H1 (cell line): ENCODE measurements around the gene TMEM127. TPM values are rescaled to one million over a fixed set of nuclear protein-coding genes. Genes with fewer than 3 reads are reported as not detected.

Source experiments
- CTCF ChIA-PET: fragments of 300-600 bp; sonication (Branson Sonifier 250); formaldehyde crosslinking; loops from one replicate; lab custom pipeline; 2021; ENCODE audit not compliant: partially characterized antibody; lab: Charles Lee
- POLR2A ChIA-PET: fragments of 300-600 bp; sonication (Branson Sonifier 250); formaldehyde crosslinking; loops from one replicate; lab custom pipeline; 2021; ENCODE audit warnings: inconsistent platforms; ENCODE audit not compliant: partially characterized antibody; lab: Charles Lee
- DNase-seq, 2 experiments: peaks; one replicate each; pipeline versions ENCODE4 v3.0.0 to v3.0.0-alpha.2; 2010 to 2022; ENCODE audit warnings: low spot score in 2 of 2, low read depth in 1 of 2, mixed read lengths in 1 of 2
- FAIRE-seq: peaks from 2 replicates; lab custom pipeline; 2011; peaks lifted over from hg19 to GRCh38; lab: Jason Lieb, UNC
- H2AFZ ChIP-seq: 2 replicates; pipeline ENCODE4 v1.8.1; 2012; ENCODE audit warnings: low read length, inconsistent platforms
- H2AK5ac ChIP-seq: 2 replicates; pipeline ENCODE4 v1.6.1; 2013; ENCODE audit warnings: low read depth, low read length
- H2BK120ac ChIP-seq: replicated peaks from 2 replicates; pipeline ENCODE3; 2013; ENCODE audit warnings: low read depth, low read length, inconsistent platforms
- H2BK12ac ChIP-seq: 2 replicates; pipeline ENCODE4 v1.6.1; 2013; ENCODE audit warnings: low read depth, low read length
- H2BK15ac ChIP-seq: 2 replicates; pipeline ENCODE4 v1.6.1; 2013; ENCODE audit warnings: low read length
- H2BK20ac ChIP-seq: 2 replicates; pipeline ENCODE4 v1.6.1; 2013; ENCODE audit warnings: low read length
- H2BK5ac ChIP-seq: 2 replicates; pipeline ENCODE4 v1.6.1; 2013; ENCODE audit warnings: low read depth, low read length
- H3K14ac ChIP-seq: 2 replicates; pipeline ENCODE4 v1.6.1; 2013; ENCODE audit warnings: inconsistent platforms; ENCODE audit not compliant: insufficient read length
- H3K18ac ChIP-seq: 2 replicates; pipeline ENCODE4 v1.6.1; 2013; ENCODE audit warnings: low read length; ENCODE audit errors: extremely low read depth
- H3K23ac ChIP-seq: 2 replicates; pipeline ENCODE4 v1.6.1; 2013; ENCODE audit warnings: inconsistent platforms; ENCODE audit not compliant: insufficient read length
- H3K23me2 ChIP-seq: 2 replicates; pipeline ENCODE4 v1.6.1; 2013; ENCODE audit warnings: low read depth, low read length
- H3K27ac ChIP-seq: 2 replicates; pipeline ENCODE4 v1.6.1; 2011; ENCODE audit warnings: low read depth, low read length, inconsistent platforms
- H3K27me3 ChIP-seq, 4 experiments: replicated peaks in 1 of 4; 1 replicate in 1 of 4; 2 replicates in 3 of 4; pipeline versions ENCODE4 v1.6.1 to v1.8.1; 2011 to 2013; ENCODE audit warnings: low read length in 3 of 4, mild to moderate bottlenecking in 3 of 4, inconsistent platforms in 2 of 4, mixed read lengths in 2 of 4, moderate library complexity in 1 of 4; ENCODE audit not compliant: control insufficient read depth in 3 of 4, insufficient read depth in 3 of 4; ENCODE audit errors: extremely low read depth in 1 of 4
- H3K36me3 ChIP-seq, 4 experiments: 2 replicates each; pipeline versions ENCODE4 v1.6.1 to v1.8.1; 2011 to 2013; ENCODE audit warnings: mild to moderate bottlenecking in 4 of 4, low read length in 3 of 4, moderate library complexity in 2 of 4, control low read depth in 1 of 4, inconsistent platforms in 1 of 4; ENCODE audit not compliant: insufficient read depth in 4 of 4, control insufficient read depth in 2 of 4
- H3K4ac ChIP-seq: replicated peaks from 2 replicates; pipeline ENCODE3; 2013; ENCODE audit warnings: low read length, low read depth, mixed read lengths, inconsistent platforms; ENCODE audit not compliant: insufficient read length
- H3K4me1 ChIP-seq, 4 experiments: replicated peaks in 1 of 4; 1 replicate in 1 of 4; 2 replicates in 3 of 4; pipeline versions ENCODE4 v1.6.1 to v1.8.1; 2011 to 2013; ENCODE audit warnings: low read length in 3 of 4, inconsistent platforms in 2 of 4, mixed read lengths in 1 of 4; ENCODE audit not compliant: insufficient read depth in 4 of 4, control insufficient read depth in 3 of 4
- H3K4me2 ChIP-seq, 2 experiments: 2 replicates each; pipeline versions ENCODE4 v1.6.1 to v1.8.1; 2011 to 2013; ENCODE audit warnings: low read depth in 2 of 2, low read length in 2 of 2, control low read depth in 1 of 2, inconsistent platforms in 1 of 2, mild to moderate bottlenecking in 1 of 2; ENCODE audit not compliant: insufficient read depth in 1 of 2
- H3K4me3 ChIP-seq, 4 experiments: fragments of 200-600, 300-600 bp in 1 of 4; sonication (generic), shearing (Covaris generic), sonication (Bioruptor Twin) in 1 of 4; 2 replicates each; pipeline versions ENCODE4 v1.5.1 to v1.8.1; 2011 to 2016; ENCODE audit warnings: low read length in 4 of 4, low read depth in 3 of 4, control low read depth in 2 of 4, inconsistent platforms in 2 of 4, mild to moderate bottlenecking in 2 of 4, mixed read lengths in 1 of 4, moderate library complexity in 1 of 4; ENCODE audit not compliant: insufficient read depth in 2 of 4; ENCODE audit errors: extremely low read depth in 1 of 4
- H3K56ac ChIP-seq: replicated peaks from 2 replicates; pipeline ENCODE3; 2013; ENCODE audit warnings: low read depth, mild to moderate bottlenecking, mixed read lengths, low read length, inconsistent platforms; ENCODE audit not compliant: insufficient read length
- H3K79me1 ChIP-seq: 2 replicates; pipeline ENCODE4 v1.6.1; 2013; ENCODE audit warnings: low read depth, low read length, control low read depth
- H3K79me2 ChIP-seq, 2 experiments: 2 replicates each; pipeline versions ENCODE4 v1.6.1 to v1.8.1; 2012 to 2013; ENCODE audit warnings: low read length in 2 of 2, mild to moderate bottlenecking in 2 of 2, inconsistent platforms in 1 of 2; ENCODE audit not compliant: insufficient read depth in 2 of 2, control insufficient read depth in 1 of 2
- H3K9ac ChIP-seq, 4 experiments: replicated peaks in 1 of 4; 1 replicate in 1 of 4; 2 replicates in 3 of 4; pipeline versions ENCODE4 v1.6.1 to v1.8.1; 2011 to 2013; ENCODE audit warnings: low read depth in 3 of 4, low read length in 3 of 4, control low read depth in 2 of 4, mild to moderate bottlenecking in 2 of 4, moderate library complexity in 2 of 4, inconsistent platforms in 1 of 4; ENCODE audit errors: extremely low read depth in 1 of 4
- H3K9me3 ChIP-seq, 2 experiments: 2 replicates each; pipeline versions ENCODE4 v1.6.1 to v1.8.1; 2012 to 2013; ENCODE audit warnings: mild to moderate bottlenecking in 2 of 2, moderate library complexity in 2 of 2, control low read depth in 1 of 2, inconsistent platforms in 1 of 2, low read depth in 1 of 2, low read length in 1 of 2, mixed read lengths in 1 of 2; ENCODE audit not compliant: insufficient read depth in 2 of 2
- H4K20me1 ChIP-seq, 2 experiments: replicated peaks in 1 of 2; 2 replicates each; pipeline versions ENCODE3 to v1.8.1; 2011 to 2013; ENCODE audit warnings: inconsistent platforms in 2 of 2, low read length in 2 of 2, mild to moderate bottlenecking in 1 of 2; ENCODE audit not compliant: insufficient read depth in 2 of 2, control insufficient read depth in 1 of 2
- H4K5ac ChIP-seq: 2 replicates; pipeline ENCODE4 v1.6.1; 2013; ENCODE audit warnings: low read length, low read depth, mixed read lengths, inconsistent platforms; ENCODE audit not compliant: insufficient read length
- H4K8ac ChIP-seq: 2 replicates; pipeline ENCODE4 v1.8.0; 2013; ENCODE audit warnings: mild to moderate bottlenecking, moderate library complexity, low read length, inconsistent platforms; ENCODE audit not compliant: insufficient read depth; ENCODE audit errors: extremely low read depth
- H4K91ac ChIP-seq: replicated peaks from 2 replicates; pipeline ENCODE3; 2013; ENCODE audit warnings: low read length, mixed read lengths, inconsistent platforms; ENCODE audit not compliant: insufficient read length
- BCL11A ChIP-seq, 2 experiments: IDR thresholded peaks; one replicate each; pipeline ENCODE4 v1.6.1; 2011; ENCODE audit warnings: low read depth in 2 of 2, low read length in 2 of 2, mild to moderate bottlenecking in 2 of 2
- BRCA1 ChIP-seq: IDR thresholded peaks from 2 replicates; pipeline ENCODE4 v1.6.1; 2012; ENCODE audit warnings: low read depth, low read length, improper control_type of control experiment
- CBX5 ChIP-seq: fragments of 300-800, 300-1000 bp; sonication (generic); IDR thresholded peaks from 2 replicates; pipeline ENCODE4 v1.7.1; 2016; ENCODE audit warnings: antibody characterized with exemption, low read length, low read depth
- CBX8 ChIP-seq: fragments of 300-800, 300-1000 bp; sonication (generic); IDR thresholded peaks from 2 replicates; pipeline ENCODE4 v1.7.1; 2016; ENCODE audit warnings: low read depth, low read length, borderline replicate concordance
- CREB1 ChIP-seq: IDR thresholded peaks from 2 replicates; pipeline ENCODE4 v1.6.1; 2012; ENCODE audit warnings: inconsistent platforms
- E2F6 ChIP-seq: IDR thresholded peaks from 2 replicates; pipeline ENCODE4 v1.6.1; 2012; ENCODE audit warnings: inconsistent platforms
- FOSL1 ChIP-seq: IDR thresholded peaks from 2 replicates; pipeline ENCODE4 v1.6.1; 2011; ENCODE audit warnings: mild to moderate bottlenecking, low read depth, low read length, moderate library complexity; ENCODE audit not compliant: insufficient read depth
- GABPA ChIP-seq: IDR thresholded peaks from 2 replicates; pipeline ENCODE4 v1.6.1; 2011; ENCODE audit warnings: mild to moderate bottlenecking, low read length, moderate library complexity, borderline replicate concordance; ENCODE audit not compliant: insufficient read depth
- GTF2F1 ChIP-seq: IDR thresholded peaks from 2 replicates; pipeline ENCODE4 v1.6.1; 2012; ENCODE audit warnings: low read depth, low read length, improper control_type of control experiment, borderline replicate concordance
- RBBP5 ChIP-seq: IDR thresholded peaks from 2 replicates; pipeline ENCODE4 v1.7.1; 2012; ENCODE audit warnings: low read depth, mild to moderate bottlenecking, inconsistent platforms, low read length, moderate library complexity, borderline replicate concordance
- SIX5 ChIP-seq: IDR thresholded peaks from 2 replicates; pipeline ENCODE4 v1.6.1; 2011; ENCODE audit warnings: mild to moderate bottlenecking, low read depth, low read length
- SP1 ChIP-seq: IDR thresholded peaks from 2 replicates; pipeline ENCODE4 v1.6.1; 2011; ENCODE audit warnings: low read depth, low read length
- SRF ChIP-seq: IDR thresholded peaks from 2 replicates; pipeline ENCODE4 v1.6.1; 2011; ENCODE audit warnings: mild to moderate bottlenecking, low read depth, low read length, moderate library complexity
- TBP ChIP-seq: IDR thresholded peaks from 2 replicates; pipeline ENCODE4 v1.6.1; 2011; ENCODE audit warnings: low read depth, low read length, improper control_type of control experiment
- WGBS, 2 experiments: shearing (Covaris generic) in 1 of 2; methylation state at CpG; one replicate each; pipeline versions ENCODE4 v1.1.6 to v1.1.7; 2013 to 2015; ENCODE audit warnings: low lambda C conversion rate in 2 of 2, mixed read lengths in 2 of 2, inconsistent platforms in 1 of 2, low coverage in 1 of 2, missing lambda C conversion rate in 1 of 2; ENCODE audit not compliant: insufficient replicate concordance in 2 of 2, insufficient coverage in 1 of 2, insufficient read length in 1 of 2; ENCODE audit errors: extremely low coverage in 1 of 2, missing lambda C conversion rate in 1 of 2; 5-methylcytosine and 5-hydroxymethylcytosine counted together
- polyA plus RNA-seq, 7 experiments: library from polyadenylated mRNA; depleted of rRNA in 3 of 7; stranded (reverse) in 5 of 7; unstranded in 2 of 7; fragments of >200 nt in 5 of 7; fragments of 200-250 nt in 2 of 7; gene quantifications; 1 replicate in 5 of 7; 2 replicates in 1 of 7; 4 replicates in 1 of 7; pipeline versions ENCODE4 v1.2.1 to v1.2.3, GENCODE V29; 2011 to 2013; ENCODE audit warnings: missing spikeins in 2 of 7, mixed read lengths in 2 of 7
- total RNA-seq: library from RNA; stranded (reverse); fragmentation: NEBNext Ultra II Directional; extraction: Animal tissue kit (Norgen Biotek cat#: 25700); gene quantifications from 2 replicates; pipeline ENCODE4 v1.2.1, GENCODE V29; 2021

The TMEM127 gene
- total and polyA plus RNA-seq, 2 of the 8 experiments (the other 6 are each of a cell fraction or from before 2014, with no cell fraction given) = 25.0 to 41.0 TPM

GRCh38 chr2:96253006-96253405 lies 12.8 kb downstream of the TMEM127 start:
- Histone ChIP-seq H2BK20ac (no peak overlapping the region), H3K36me3 (peaks cover 3 to 11% (median 5%) of the 10 kb centered on the region in 4 experiments; a peak in 5 of 8 replicates), H3K18ac (no peak overlapping the region), H3K79me2 (no peaks in the 10 kb centered on the region; a peak in 1 of 4 replicates), H3K27me3 (no peaks in the 10 kb centered on the region), H2BK120ac (no peak overlapping the region), H3K23ac (no peak overlapping the region), H2AFZ (no peak overlapping the region), H3K79me1 (peaks cover 2% of the 10 kb centered on the region; the same call in 1 of the 2 replicates), H4K8ac (no peak overlapping the region), H3K9ac (no peak overlapping the region), H2BK12ac (no peak overlapping the region), H2BK5ac (no peak overlapping the region), H3K14ac (no peak overlapping the region)
- no peak for DNase-seq
- 93% methylated on average over 7 of the region's 7 CpGs; no CpG with 5 or more reads in 1 of the 2 experiments for WGBS, 2 experiments
- POLR2A ChIA-PET = interaction anchor here (0.8 to 4.3 kb wide), 4 partner anchors 8 to 45 kb away, joined by 3 to 16 read pairs (median 3); no protein-coding TSS in a partner anchor
- no peak for TF ChIP-seq CREB1
- TF ChIP-seq GTF2F1 = no peak
- no peak for TF ChIP-seq CBX8
- no peak for TF ChIP-seq SP1
- TF ChIP-seq BRCA1 = no peak
- TF ChIP-seq FOSL1 = no peak
- TF ChIP-seq CBX5 = no peak
- TF ChIP-seq E2F6 = no peak
- no peak for TF ChIP-seq SRF
- no peak for TF ChIP-seq TBP
- TF ChIP-seq SIX5 = no peak
- TF ChIP-seq RBBP5 = no peak
- no peak for TF ChIP-seq BCL11A (IDR thresholded peaks at IDR 0.05; ENCODE audit: low read depth in 2 of 2, low read length in 2 of 2)
- no peak for TF ChIP-seq GABPA
- TF ChIP-seq, all 59 proteins: peak for 0
- Histone ChIP-seq H2AK5ac (no peak overlapping the region), H3K56ac (no peak overlapping the region), H4K20me1 (peaks cover 1 to 3% of the 10 kb centered on the region in 2 experiments), H3K4me1 (no peaks in the 10 kb centered on the region), H3K4ac (no peak overlapping the region), H3K4me2 (no peak overlapping the region), H3K23me2 (no peaks in the 10 kb centered on the region), H3K9me3 (no peaks in the 10 kb centered on the region), H4K5ac (no peak overlapping the region), H3K27ac (no peak overlapping the region), H3K4me3 (no peak overlapping the region), H4K91ac (no peak overlapping the region), H2BK15ac (no peak overlapping the region)
- no peak for FAIRE-seq
- CTCF ChIA-PET = interaction anchor here (1.5 to 2.6 kb wide), 2 partner anchors 13 to 93 kb away, joined by 3 to 11 read pairs; no protein-coding TSS in a partner anchor
